HEK293T (cell line): Measurements from ENCODE around the gene KCNAB2.

Source experiments
- ARNT ChIP-seq: fragments of 450-650 bp; IDR thresholded peaks from 2 replicates; pipeline ENCODE4 v1.6.1; 2017; ENCODE audit warnings: mild to moderate bottlenecking
- BHLHE40 ChIP-seq: fragments of 450-650 bp; IDR thresholded peaks from 2 replicates; pipeline ENCODE4 v1.6.1; 2016; ENCODE audit warnings: mild to moderate bottlenecking, moderate library complexity, borderline replicate concordance
- CTBP1 ChIP-seq: fragments of 450-650 bp; IDR thresholded peaks from 2 replicates; pipeline ENCODE4 v1.6.1; 2016; ENCODE audit warnings: borderline replicate concordance
- ELF4 ChIP-seq: fragments of 450-650 bp; IDR thresholded peaks from 2 replicates; pipeline ENCODE4 v1.6.1; 2017; ENCODE audit warnings: antibody characterized with exemption
- FOXK2 ChIP-seq: fragments of 450-650 bp; IDR thresholded peaks from 2 replicates; pipeline ENCODE4 v1.6.1; 2016; ENCODE audit warnings: mild to moderate bottlenecking
- FOXM1 ChIP-seq: fragments of 450-650 bp; IDR thresholded peaks from 2 replicates; pipeline ENCODE4 v1.6.1; 2017; ENCODE audit warnings: mild to moderate bottlenecking, borderline replicate concordance
- HDGF ChIP-seq: fragments of 450-650 bp; IDR thresholded peaks from 2 replicates; pipeline ENCODE4 v1.6.1; 2017; ENCODE audit warnings: antibody characterized with exemption, borderline replicate concordance
- L3MBTL2 ChIP-seq: fragments of 450-650 bp; conservative IDR thresholded peaks from 2 replicates; pipeline ENCODE4 v1.6.1; 2016; ENCODE audit warnings: mild to moderate bottlenecking
- LEF1 ChIP-seq: fragments of 450-650 bp; IDR thresholded peaks from 2 replicates; pipeline ENCODE4 v1.6.1; 2017; ENCODE audit warnings: mild to moderate bottlenecking, borderline replicate concordance
- NFRKB ChIP-seq: fragments of 450-650 bp; IDR thresholded peaks from 2 replicates; pipeline ENCODE4 v1.6.1; 2016; ENCODE audit warnings: mild to moderate bottlenecking, moderate library complexity
- PKNOX1 ChIP-seq: fragments of 450-650 bp; IDR thresholded peaks from 2 replicates; pipeline ENCODE4 v1.6.1; 2016
- SUZ12 ChIP-seq: fragments of 450-650 bp; IDR thresholded peaks from 2 replicates; pipeline ENCODE4 v1.6.1; 2016; ENCODE audit warnings: mild to moderate bottlenecking
- TARDBP ChIP-seq: fragments of 450-650 bp; IDR thresholded peaks from 2 replicates; pipeline ENCODE4 v1.6.1; 2016
- ZNF384 ChIP-seq: fragments of 450-650 bp; IDR thresholded peaks from 2 replicates; pipeline ENCODE4 v1.6.1; 2016

GRCh38 chr1:6127587-6128163 lies 82.0 kb downstream of the KCNAB2 start:
- TF ChIP-seq BHLHE40, result no peak
- no peak for TF ChIP-seq FOXM1
- no peak for TF ChIP-seq SUZ12
- no peak for TF ChIP-seq FOXK2
- no peak for TF ChIP-seq NFRKB
- TF ChIP-seq LEF1, result no peak
- TF ChIP-seq HDGF, result 0 out of 2 replicates have a peak, but pooled peaks have one; percentile 36
- peak; percentile 87 for TF ChIP-seq L3MBTL2
- TF ChIP-seq ZNF384, result no peak
- TF ChIP-seq CTBP1, result no peak
- TF ChIP-seq TARDBP, result no peak
- TF ChIP-seq ELF4, result no peak
- peak; percentile 55 for TF ChIP-seq PKNOX1
- no peak for TF ChIP-seq ARNT
